ENCODE data around the gene CUEDC2.

The CUEDC2 gene

DNA sequence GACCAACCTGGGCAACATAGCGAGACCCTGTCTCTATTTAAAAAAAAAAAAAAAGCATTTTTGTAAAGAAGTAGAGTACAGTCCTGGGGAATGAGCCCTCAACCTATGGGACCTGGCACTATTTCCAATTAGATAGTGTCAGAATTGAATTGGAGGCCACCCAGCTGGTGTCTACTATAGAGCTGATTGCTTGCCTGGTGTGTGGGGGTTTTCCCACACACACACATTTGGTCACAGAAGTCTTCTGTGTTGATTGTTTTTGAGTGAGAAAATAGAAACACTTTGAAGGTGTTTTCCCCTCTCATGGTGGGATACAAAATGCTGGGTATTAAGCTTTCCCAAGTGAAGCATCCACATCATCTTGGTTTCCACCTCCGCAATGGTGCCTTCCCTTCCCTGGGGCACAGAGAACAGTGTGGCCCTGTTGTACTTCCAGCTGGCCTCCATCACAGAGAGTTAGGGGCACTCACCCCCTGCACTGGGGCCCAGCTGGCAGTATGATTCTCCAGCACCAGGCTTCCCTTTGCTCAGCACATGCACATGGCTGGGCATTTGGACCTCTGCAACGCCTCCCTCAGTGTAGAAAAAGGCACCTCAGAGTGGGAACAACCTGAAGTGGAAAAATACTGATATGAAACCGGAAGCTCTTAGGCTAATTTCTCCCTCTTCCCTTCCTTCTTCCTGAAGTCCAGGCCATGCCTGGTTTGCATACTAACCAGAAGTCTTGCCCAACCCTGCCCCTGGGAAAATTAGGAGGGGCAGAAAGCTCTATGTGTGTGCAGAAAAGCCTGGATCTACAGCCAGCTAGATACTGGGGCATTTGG is 47.6 kb downstream of the CUEDC2 start:
- peak in 2 of 10 donors; percentile 47 to 54 for DNase-seq
- intact Hi-C loops (cut with DNase I) = no loop called here

DNA sequence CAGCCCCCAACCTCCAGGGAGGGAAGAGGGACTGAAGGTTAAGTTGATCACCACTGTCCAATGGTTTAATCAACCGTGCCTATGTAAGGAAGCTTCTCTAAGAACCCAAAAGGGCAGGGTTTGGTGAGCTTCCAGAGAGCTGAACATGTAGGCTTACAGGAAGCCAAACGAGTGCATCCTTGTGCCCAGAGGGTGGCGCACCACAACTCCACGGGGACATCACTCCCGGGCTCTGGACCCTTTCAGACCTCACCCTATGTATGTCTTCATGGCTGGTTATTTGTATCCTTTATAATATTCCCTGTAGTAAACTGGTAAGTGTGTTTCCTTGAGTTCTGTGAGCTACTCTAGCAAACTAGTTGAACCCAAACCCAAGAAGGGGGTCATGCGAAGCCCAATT is 48.3 kb downstream of the CUEDC2 start:
- intact Hi-C loops (cut with DNase I) = no loop called here
- peak in 2 of 10 donors; percentile 7 to 15 for DNase-seq

DNA sequence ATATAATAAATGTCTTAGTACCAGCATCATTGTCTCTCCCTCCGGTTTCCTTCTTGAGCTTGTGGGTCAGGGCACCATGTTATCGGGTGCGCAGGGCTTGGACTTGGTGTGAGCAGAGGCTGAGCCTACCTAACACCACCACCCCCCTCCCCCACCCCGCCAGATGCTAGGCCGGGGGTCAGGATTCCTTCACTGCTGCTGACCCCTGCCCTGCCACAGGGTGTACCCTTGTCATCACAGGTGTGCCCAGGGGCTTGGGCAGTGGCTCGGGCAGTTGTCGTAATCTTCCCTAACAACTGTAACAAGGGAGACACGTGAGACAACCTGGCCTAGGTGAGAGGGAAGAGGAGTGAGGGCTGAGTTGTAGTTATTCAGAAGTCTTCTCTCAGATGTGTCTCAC is 49.5 kb downstream of the CUEDC2 start:
- DNase-seq = peak in 1 of 10 donors; percentile 50
- intact Hi-C loops (cut with DNase I) = no loop called here

DNA sequence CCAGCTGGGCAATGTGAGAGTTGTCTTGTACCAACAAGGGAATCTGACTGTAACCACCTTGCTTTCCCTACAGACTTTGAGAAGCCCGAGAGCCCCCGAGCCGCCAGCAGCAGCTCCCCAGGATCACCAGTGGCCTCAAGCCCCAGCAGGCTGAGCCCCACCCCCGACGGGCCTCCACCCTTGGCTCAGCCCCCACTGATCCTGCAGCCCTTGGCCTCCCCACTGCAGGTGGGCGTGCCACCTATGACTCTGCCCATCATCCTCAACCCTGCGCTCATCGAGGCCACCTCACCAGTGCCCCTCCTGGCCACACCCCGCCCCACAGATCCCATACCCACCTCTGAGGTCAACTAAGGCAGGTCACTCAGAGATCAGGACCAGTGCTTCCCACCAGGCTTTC is 50.4 kb downstream of the CUEDC2 start:
- peak in 1 of 10 donors; percentile 65 for DNase-seq
- intact Hi-C loops (cut with DNase I) = no loop called here

DNA sequence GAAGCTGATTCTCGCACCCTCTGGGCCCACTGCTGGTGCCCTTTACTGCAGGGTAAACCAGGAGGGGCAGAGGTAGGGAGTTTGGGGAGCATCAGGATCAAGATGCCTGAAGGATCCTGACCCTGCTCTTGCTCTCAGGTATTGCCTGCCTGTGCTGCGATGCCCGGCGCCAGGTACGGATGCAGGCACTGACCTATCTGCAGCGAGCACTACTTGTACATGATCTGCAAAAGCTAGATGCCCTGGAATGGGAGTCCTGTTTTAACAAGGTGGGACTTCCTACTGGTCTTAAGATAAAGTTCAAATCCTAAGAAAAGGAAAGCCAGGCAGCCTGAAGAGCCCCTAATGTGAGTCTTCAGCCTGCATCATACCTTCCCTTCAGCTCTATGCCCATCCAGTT is 53.0 kb downstream of the CUEDC2 start:
- DNase-seq = no peak

DNA sequence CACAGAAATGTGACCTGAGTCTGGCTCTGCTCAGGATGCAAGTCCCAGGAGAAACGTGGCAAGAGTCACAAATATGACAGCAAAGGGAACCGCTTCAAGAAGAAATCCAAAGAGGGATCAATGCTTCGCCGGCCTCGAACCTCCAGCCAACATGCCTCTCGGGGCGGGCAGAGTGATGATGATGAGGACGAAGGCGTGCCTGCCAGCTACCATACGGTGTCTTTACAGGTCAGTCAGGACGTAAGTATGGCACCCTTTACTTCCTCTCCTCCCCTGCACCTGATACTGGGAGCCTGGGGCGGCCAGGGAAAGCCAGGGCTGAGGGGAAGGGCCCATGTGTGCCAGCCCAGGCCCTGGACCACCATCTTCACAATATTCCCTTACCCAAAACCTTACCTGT is 55.5 kb downstream of the CUEDC2 start:
- intact Hi-C loops (cut with DNase I) = no loop called here
- peak in 1 of 10 donors; percentile 70 for DNase-seq

More for the DNA sequence above, 53.0 kb downstream of the CUEDC2 start:
- intact Hi-C loops (cut with DNase I) = no loop called here

DNA sequence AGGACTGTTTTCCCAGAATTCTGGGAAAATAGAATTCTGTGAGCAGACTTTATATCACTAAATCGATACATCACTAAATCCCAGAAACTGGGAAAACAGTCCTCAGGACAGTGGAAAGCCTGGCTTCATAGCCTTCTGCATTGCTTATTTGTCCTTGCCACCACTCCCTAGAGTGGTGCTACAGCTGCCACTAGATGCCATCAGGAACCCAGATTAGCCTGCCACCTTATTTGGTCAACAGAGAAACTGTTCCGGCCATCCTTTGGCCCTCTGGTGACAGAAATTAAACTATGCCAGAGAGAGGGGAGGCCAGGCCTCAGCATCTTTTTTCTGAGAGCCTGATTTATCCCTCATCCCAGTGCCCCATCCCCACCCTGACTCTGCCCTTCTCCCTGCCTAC is 56.5 kb downstream of the CUEDC2 start:
- intact Hi-C loops (cut with DNase I) = no loop called here
- no peak for DNase-seq

DNA sequence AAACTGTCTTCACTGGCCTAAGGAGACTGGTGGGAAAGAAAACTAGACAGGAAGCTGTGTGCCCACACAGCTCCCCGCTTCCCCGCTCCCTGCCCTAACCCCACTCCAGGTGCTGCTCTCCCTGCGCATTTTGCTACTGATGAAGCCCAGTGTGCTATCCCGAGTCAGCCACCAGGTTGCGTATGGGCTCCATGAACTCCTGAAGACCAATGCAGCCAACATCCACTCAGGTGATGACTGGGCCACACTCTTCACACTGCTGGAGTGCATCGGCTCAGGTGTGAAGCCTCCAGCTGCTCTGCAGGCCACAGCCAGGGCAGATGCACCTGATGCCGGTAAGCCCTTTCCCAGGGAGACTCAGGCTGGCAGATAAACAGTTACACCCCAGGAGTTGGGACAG is 57.1 kb downstream of the CUEDC2 start:
- no peak for DNase-seq
- intact Hi-C loops (cut with DNase I) = no loop called here

All from posterior cingulate gyrus (tissue), 11 donors.